Mononuclear cell (primary cell): ENCODE measurements around the gene PHAF1. TPM values are rescaled to one million over a fixed set of nuclear protein-coding genes. Genes with fewer than 3 reads are reported as not detected.
"Not testable (repeated sequence)": the region's sequence is repeated elsewhere in the genome, so short reads cannot be mapped to it uniquely, and the experiment has no call there.

ENCODE experiments used
- H3K27me3 ChIP-seq: 2 replicates; pipeline ENCODE4 v1.6.0; 2011; ENCODE audit warnings: low read length, control low read depth; ENCODE audit not compliant: insufficient read depth
- H3K4me1 ChIP-seq: 2 replicates; pipeline ENCODE4 v1.5.1; 2011; ENCODE audit warnings: mild to moderate bottlenecking, low read length, control low read depth; ENCODE audit not compliant: insufficient read depth
- H3K4me3 ChIP-seq: 2 replicates; pipeline ENCODE4 v1.5.1; 2011; ENCODE audit warnings: mild to moderate bottlenecking, low read length, moderate library complexity
- H3K9me3 ChIP-seq: 2 replicates; pipeline ENCODE4 v1.5.1; 2011; ENCODE audit warnings: low read depth, mild to moderate bottlenecking, control low read depth, low read length
- total RNA-seq: library from RNA; depleted of rRNA; stranded (reverse); fragments of >200 nt; gene quantifications from one replicate; pipeline ENCODE4 v1.2.3, GENCODE V29; 2012

Gene PHAF1
- total RNA-seq, 1 donor, result 32.5 TPM

DNA sequence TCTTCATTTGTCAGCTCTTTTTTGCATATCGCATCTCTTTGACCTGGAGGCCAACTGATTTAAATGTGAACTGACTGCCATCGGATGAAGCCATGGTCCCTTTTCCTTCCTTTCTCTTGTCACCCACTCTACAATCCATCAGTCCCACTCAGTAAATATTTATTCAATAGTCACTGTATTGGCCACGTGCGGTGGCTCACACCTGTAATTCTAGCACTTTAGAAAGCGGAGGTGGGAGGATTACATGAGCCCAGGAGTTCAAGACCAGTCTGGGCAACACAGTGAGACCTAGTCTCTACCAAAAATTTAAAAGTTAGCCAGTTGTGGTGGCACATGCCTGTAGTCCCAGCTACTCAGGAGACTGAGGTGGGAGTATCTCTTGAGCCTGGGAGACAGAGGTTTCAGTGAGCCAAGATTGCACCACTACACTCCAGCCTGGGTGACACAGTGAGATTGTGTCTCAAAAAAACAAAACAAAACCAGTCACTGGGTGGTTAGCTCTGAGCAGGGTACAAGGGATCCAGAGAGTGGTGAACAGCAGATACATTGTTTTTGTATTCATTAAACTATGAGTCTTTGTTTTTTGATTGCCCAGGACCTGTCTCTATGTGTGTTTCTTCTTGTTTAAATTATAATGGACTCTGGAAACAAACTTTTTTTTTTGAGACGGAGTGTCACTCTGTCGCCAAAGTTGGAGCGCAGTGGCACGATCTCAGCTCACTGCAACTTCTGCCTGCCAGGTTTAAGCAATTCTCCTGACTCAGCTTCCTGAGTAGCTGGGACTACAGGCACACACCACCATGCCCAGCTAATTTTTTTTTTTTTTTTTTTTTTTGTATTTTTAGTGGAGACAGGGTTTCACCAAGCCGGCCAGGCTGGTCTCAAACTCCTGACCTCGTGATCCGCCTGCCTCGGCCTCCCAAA is 6.9 kb downstream of the PHAF1 start:
- H3K4me1 ChIP-seq, result peaks cover 51% of the 10 kb centered on the region
- no peaks in the 10 kb centered on the region for H3K9me3 ChIP-seq
- no peaks in the 10 kb centered on the region for H3K27me3 ChIP-seq
- no peak overlapping the region for H3K4me3 ChIP-seq

DNA sequence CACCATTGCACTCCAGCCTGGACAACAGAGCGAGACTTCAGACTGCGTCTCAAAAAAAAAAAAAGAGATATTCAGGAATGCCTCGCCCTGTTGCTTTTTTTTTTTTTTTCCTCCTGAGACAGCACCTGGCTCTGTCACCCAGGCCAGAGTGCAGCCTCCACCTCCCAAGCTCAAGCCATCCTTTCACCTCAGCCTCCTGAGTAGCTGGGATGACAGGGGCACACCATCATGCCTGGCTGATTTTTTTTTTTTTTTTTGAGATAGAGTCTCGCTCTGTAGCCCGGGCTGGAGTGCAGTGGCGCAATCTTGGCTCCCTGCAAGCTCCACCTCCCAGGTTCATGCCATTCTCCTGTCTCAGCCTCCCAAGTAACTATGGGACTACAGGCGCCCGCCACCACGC is 8.0 kb downstream of the PHAF1 start:
- no peaks in the 10 kb centered on the region for H3K27me3 ChIP-seq
- peaks cover 42% of the 10 kb centered on the region for H3K4me1 ChIP-seq
- H3K4me3 ChIP-seq, result no peak overlapping the region
- no peaks in the 10 kb centered on the region for H3K9me3 ChIP-seq

DNA sequence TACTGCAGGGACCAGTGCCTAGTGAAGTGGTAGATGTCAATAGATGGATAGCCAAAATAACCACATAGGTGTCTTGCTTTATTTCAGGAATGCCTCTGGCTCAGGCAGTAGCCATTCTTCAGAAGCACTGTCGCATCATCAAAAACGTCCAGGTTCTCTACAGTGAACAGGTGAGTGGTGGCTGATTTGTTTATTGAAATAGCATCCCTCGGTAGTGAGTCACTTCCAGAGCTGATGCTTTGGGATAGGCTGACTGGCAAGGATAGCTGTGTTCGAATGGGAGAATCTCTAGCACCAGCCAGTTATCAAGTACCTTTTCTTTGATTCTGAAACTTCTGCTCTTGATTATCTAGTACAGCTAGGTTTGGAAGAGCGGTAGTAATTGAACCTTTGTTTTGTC is 10.3 kb downstream of the PHAF1 start:
- Histone ChIP-seq H3K4me1 (peaks cover 28% of the 10 kb centered on the region), H3K4me3 (no peak overlapping the region), H3K9me3 (no peaks in the 10 kb centered on the region), H3K27me3 (no peaks in the 10 kb centered on the region)

GRCh38 chr16:67122799-67123198 is 13.1 kb downstream of the PHAF1 start:
- H3K4me1 ChIP-seq, H3K4me3 ChIP-seq, H3K27me3 ChIP-seq, H3K9me3 ChIP-seq: not testable (repeated sequence)

DNA sequence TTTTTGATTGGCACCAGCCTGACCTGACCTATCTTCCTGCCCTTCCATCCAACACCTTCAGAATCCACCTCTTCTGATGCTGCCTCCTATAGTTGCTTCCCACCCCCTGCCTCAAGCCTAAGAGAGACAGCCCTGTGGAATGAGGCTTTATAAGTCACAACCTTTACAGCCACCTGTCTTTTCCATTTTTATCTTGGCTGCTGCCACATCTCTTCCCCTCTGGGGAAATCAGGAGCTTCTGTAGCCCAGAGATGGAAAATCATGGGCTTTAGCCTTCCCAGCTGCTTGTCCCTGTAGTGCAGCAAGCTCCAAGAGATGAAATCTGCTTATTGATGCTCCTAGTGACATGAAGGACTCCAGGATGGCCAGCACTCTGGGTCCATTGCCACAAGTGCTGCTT is 18.7 kb downstream of the PHAF1 start:
- no peaks in the 10 kb centered on the region for H3K27me3 ChIP-seq
- no peak overlapping the region for H3K4me3 ChIP-seq
- no peaks in the 10 kb centered on the region for H3K9me3 ChIP-seq
- H3K4me1 ChIP-seq, result no peaks in the 10 kb centered on the region

- H3K4me1 ChIP-seq, result no peaks in the 10 kb centered on the region
These were observed 19.1 kb downstream of the PHAF1 start for GRCh38 chr16:67128887-67129286.

DNA sequence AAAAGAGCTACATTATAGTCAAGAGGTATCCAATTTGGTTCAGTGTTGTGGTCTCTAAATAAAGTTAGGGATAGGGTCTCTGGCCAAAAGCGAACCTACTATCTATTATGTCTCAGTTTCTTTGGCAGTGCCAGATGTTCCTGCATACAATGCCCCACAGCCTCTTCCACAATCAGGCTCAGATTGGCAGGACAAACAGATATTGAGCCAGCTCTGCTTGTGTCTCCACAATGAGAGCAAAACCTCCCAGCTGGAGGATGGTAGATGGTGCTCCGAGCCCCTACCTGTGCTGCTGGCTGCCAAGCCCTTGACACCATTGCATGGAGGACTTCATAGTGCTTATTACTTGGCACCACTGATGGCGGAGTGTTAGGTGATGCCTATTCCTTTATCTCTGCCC is 19.7 kb downstream of the PHAF1 start:
- Histone ChIP-seq H3K4me1 (no peaks in the 10 kb centered on the region), H3K27me3 (no peaks in the 10 kb centered on the region), H3K4me3 (no peak overlapping the region), H3K9me3 (no peaks in the 10 kb centered on the region)

More at GRCh38 chr16:67128887-67129286, 19.1 kb downstream of the PHAF1 start:
- Histone ChIP-seq H3K27me3 (no peaks in the 10 kb centered on the region), H3K9me3 (no peaks in the 10 kb centered on the region), H3K4me3 (no peak overlapping the region)

GRCh38 chr16:67137605-67138004 is 27.9 kb downstream of the PHAF1 start:
- Histone ChIP-seq H3K4me1 (no peaks in the 10 kb centered on the region), H3K27me3 (no peaks in the 10 kb centered on the region), H3K4me3 (no peak overlapping the region), H3K9me3 (no peaks in the 10 kb centered on the region)

DNA sequence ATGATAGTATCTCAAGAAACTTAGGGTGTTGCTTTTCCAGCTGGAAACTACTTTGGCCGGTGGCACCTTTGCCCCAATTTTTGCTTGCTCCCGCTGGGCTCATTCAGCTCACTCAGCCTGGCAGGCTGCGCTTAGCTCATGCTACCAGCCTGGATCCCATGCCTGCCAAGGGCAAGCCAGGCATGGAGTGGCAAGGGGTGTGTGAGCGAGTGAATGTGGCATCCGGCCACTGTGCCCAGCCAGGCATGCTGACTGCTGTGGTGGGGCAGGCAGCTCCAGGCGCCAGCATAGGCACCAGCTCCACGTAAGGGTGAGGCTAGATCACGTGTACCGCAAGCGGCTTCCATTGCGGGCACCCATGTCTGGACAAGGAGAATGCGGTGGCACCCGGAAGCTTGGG is 31.6 kb downstream of the PHAF1 start:
- Histone ChIP-seq H3K9me3 (no peaks in the 10 kb centered on the region), H3K27me3 (no peaks in the 10 kb centered on the region), H3K4me1 (no peaks in the 10 kb centered on the region), H3K4me3 (no peak overlapping the region)

DNA sequence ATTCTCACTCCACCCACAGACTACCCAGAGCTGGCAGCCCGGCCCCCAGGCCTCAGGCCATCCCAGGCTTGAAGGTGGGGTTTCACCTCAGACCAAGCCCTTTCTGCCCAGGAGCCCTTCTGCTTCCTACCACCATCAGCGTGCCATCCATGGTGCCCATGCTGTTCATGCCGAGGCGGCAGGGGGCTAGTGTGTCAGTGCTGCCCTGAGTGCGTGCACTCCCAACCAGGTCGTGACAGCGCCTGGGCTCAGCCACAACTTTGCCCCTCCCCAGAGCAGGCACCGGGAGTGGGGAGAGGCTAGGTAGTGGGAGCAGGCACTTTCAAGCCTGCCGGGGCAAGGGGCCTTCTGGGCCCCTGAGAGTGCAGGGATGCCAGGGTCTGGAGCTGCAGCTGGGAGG is 32.6 kb downstream of the PHAF1 start:
- Histone ChIP-seq H3K9me3 (no peaks in the 10 kb centered on the region), H3K4me3 (no peak overlapping the region), H3K4me1 (no peaks in the 10 kb centered on the region), H3K27me3 (no peaks in the 10 kb centered on the region)

GRCh38 chr16:67144943-67145342 is 35.2 kb downstream of the PHAF1 start:
- Histone ChIP-seq H3K9me3 (no peaks in the 10 kb centered on the region), H3K27me3 (peaks cover 6% of the 10 kb centered on the region), H3K4me1 (peaks cover 2% of the 10 kb centered on the region), H3K4me3 (no peak overlapping the region)

GRCh38 chr16:67145746-67146145 is 36.0 kb downstream of the PHAF1 start:
- H3K4me3 ChIP-seq, result no peak overlapping the region
- peaks cover 10% of the 10 kb centered on the region for H3K4me1 ChIP-seq
- H3K9me3 ChIP-seq, result no peaks in the 10 kb centered on the region
- H3K27me3 ChIP-seq, result peaks cover 8% of the 10 kb centered on the region

- no peaks in the 10 kb centered on the region for H3K9me3 ChIP-seq
- H3K4me1 ChIP-seq, result peaks cover 15% of the 10 kb centered on the region
- H3K4me3 ChIP-seq, result no peak overlapping the region
- H3K27me3 ChIP-seq, result peaks cover 18% of the 10 kb centered on the region
These were observed 37.0 kb downstream of the PHAF1 start for GRCh38 chr16:67146523-67147357.

- H3K9me3 ChIP-seq, result no peaks in the 10 kb centered on the region
- no peak overlapping the region for H3K4me3 ChIP-seq
- H3K27me3 ChIP-seq, result peaks cover 21% of the 10 kb centered on the region
- peaks cover 15% of the 10 kb centered on the region for H3K4me1 ChIP-seq
These were observed 37.8 kb downstream of the PHAF1 start for GRCh38 chr16:67147437-67148140.

- Histone ChIP-seq H3K4me1 (peaks cover 15% of the 10 kb centered on the region), H3K4me3 (no peak overlapping the region), H3K27me3 (peaks cover 21% of the 10 kb centered on the region), H3K9me3 (no peaks in the 10 kb centered on the region)
These were observed 38.5 kb downstream of the PHAF1 start for GRCh38 chr16:67148221-67148620.
